SIG-M5 treated with dmso at 0.1 percent for 504 hours (cell line): ENCODE results near the gene MACROH2A1.

ENCODE experiments used
- DNase-seq: peaks from one replicate; lab custom pipeline; 2025; ENCODE audit not compliant: unreplicated experiment; lab: John Stamatoyannopoulos, UW

MACROH2A1 gene

GRCh38 chr5:135289651-135290050 lies 109.4 kb downstream of the MACROH2A1 start:
- DNase-seq, result no peak

GRCh38 chr5:135287551-135287950 lies 111.5 kb downstream of the MACROH2A1 start:
- no peak for DNase-seq
